HCT116 (cell line): ENCODE results near the gene KCNK15.

Source experiments
- CEBPB ChIP-seq: IDR thresholded peaks from 2 replicates; pipeline ENCODE4 v1.6.1; 2012; ENCODE audit warnings: low read depth
- CTCF ChIP-seq, 3 experiments: fragments of 200-600 bp in 1 of 3; sonication (generic) in 1 of 3; IDR thresholded peaks in 2 of 3; conservative IDR thresholded peaks in 1 of 3; 2 replicates each; pipeline ENCODE4 v1.5.1; 2012 to 2017; ENCODE audit warnings: low read depth in 2 of 3, low read length in 2 of 3, antibody characterized with exemption in 1 of 3, borderline replicate concordance in 1 of 3, control low read depth in 1 of 3, mild to moderate bottlenecking in 1 of 3, mixed read lengths in 1 of 3, mixed run types in 1 of 3, moderate library complexity in 1 of 3; ENCODE audit not compliant: insufficient read depth in 1 of 3
- EZH2 ChIP-seq: fragments of 200-600 bp; sonication (generic); IDR thresholded peaks from 2 replicates; pipeline ENCODE4 v1.6.1; 2017; ENCODE audit warnings: antibody characterized with exemption, mixed run types
- MAX ChIP-seq: IDR thresholded peaks from 2 replicates; pipeline ENCODE4 v1.6.1; 2012
- POLR2A ChIP-seq: IDR thresholded peaks from 2 replicates; pipeline ENCODE4 v1.7.0; 2011; ENCODE audit warnings: borderline replicate concordance; ENCODE audit not compliant: insufficient read depth, insufficient read length; ENCODE audit errors: extremely low read depth
- SIN3A ChIP-seq: IDR thresholded peaks from 2 replicates; pipeline ENCODE4 v1.6.1; 2012; ENCODE audit warnings: low read depth
- TCF7L2 ChIP-seq: IDR thresholded peaks from 2 replicates; pipeline ENCODE4 v1.7.0; 2011; ENCODE audit warnings: borderline replicate concordance, inconsistent platforms; ENCODE audit not compliant: insufficient read depth, insufficient read length; ENCODE audit errors: extremely low read depth
- ZBTB33 ChIP-seq: IDR thresholded peaks from 2 replicates; pipeline ENCODE4 v1.6.1; 2011; ENCODE audit warnings: mild to moderate bottlenecking, low read length, moderate library complexity; ENCODE audit not compliant: insufficient replicate concordance; ENCODE audit errors: extremely low read depth
- ZNF274 ChIP-seq: fragments of 200-500 bp; sonication (Bioruptor generic); IDR thresholded peaks from 2 replicates; pipeline ENCODE4 v1.6.1; 2014; ENCODE audit warnings: mild to moderate bottlenecking, low read depth, low read length, inconsistent platforms

GRCh38 chr20:44715499-44716308, 30.0 kb upstream of the KCNK15 start:
- TF ChIP-seq CTCF (IDR thresholded peaks at IDR 0.05 in 2 of 3, conservative IDR thresholded peaks at IDR 0.05 in 1 of 3; ENCODE audit: borderline replicate concordance in 1 of 3, insufficient read depth in 1 of 3, low read depth in 2 of 3, low read length in 2 of 3) (no peak), ZNF274 (no peak), MAX (no peak), POLR2A (no peak), CEBPB (no peak), EZH2 (no peak), SIN3A (no peak), TCF7L2 (no peak), ZBTB33 (no peak)
